ENCODE measurements around the gene CD3D. TPM values are rescaled to one million over a fixed set of nuclear protein-coding genes. Genes with fewer than 3 reads are reported as not detected.

CD3D gene
- total RNA-seq, 1 donor from 2014 or later: 0.61 TPM

- no peak overlapping the region for H3K4me2 ChIP-seq (ENCODE audit: low read length)
- no peaks in the 10 kb centered on the region for H4K20me1 ChIP-seq (ENCODE audit: insufficient read depth, low read length)
- no peaks in the 10 kb centered on the region for H3K9me3 ChIP-seq (ENCODE audit: insufficient read depth, low read depth, low read length)
- DNase-seq (ENCODE audit: low read depth) (no peak), FAIRE-seq (no peak)
- no peak overlapping the region for H3K4me3 Mint-ChIP-seq (ENCODE audit: unreplicated experiment)
- no peaks in the 10 kb centered on the region for H3K4me1 ChIP-seq (ENCODE audit: insufficient read depth, low read length)
- no peaks in the 10 kb centered on the region for H3K36me3 ChIP-seq (ENCODE audit: insufficient read depth, low read length)
- H3K4me3 ChIP-seq (ENCODE audit: insufficient read depth, low read depth, low read length): no peak overlapping the region
- H3K9ac ChIP-seq (ENCODE audit: low read length): no peak overlapping the region
- H3K27me3 ChIP-seq (ENCODE audit: insufficient read depth, low read length): peaks cover 16% of the 10 kb centered on the region
- H3K27ac Mint-ChIP-seq (ENCODE audit: unreplicated experiment): no peak overlapping the region
- no peaks in the 10 kb centered on the region for H3K36me3 Mint-ChIP-seq (ENCODE audit: low read depth, unreplicated experiment)
- H3K27ac ChIP-seq (ENCODE audit: low read depth, low read length): no peak overlapping the region
- H3K27me3 Mint-ChIP-seq (ENCODE audit: low read depth, unreplicated experiment): peaks cover 17% of the 10 kb centered on the region
- TF ChIP-seq CTCF (IDR thresholded peaks at IDR 0.05; ENCODE audit: insufficient read depth, low read depth, low read length): no peak
- no peak for TF ChIP-seq EZH2 (IDR thresholded peaks at IDR 0.05; ENCODE audit: insufficient read depth, low read length)
- H3K9me3 Mint-ChIP-seq (ENCODE audit: unreplicated experiment): no peaks in the 10 kb centered on the region
- H2AFZ ChIP-seq (ENCODE audit: low read depth, low read length): no peak overlapping the region
- no peaks in the 10 kb centered on the region for H3K79me2 ChIP-seq (ENCODE audit: insufficient read depth, low read length)
- no peaks in the 10 kb centered on the region for H3K4me1 Mint-ChIP-seq (ENCODE audit: low read depth, unreplicated experiment)
These were observed 51.6 kb downstream of the CD3D start for GRCh38 chr11:118290923-118291322.

GRCh38 chr11:118289401-118289800 is 53.1 kb downstream of the CD3D start:
- Histone ChIP-seq H3K4me2 (ENCODE audit: low read length) (no peak overlapping the region), H2AFZ (ENCODE audit: low read depth, low read length) (no peak overlapping the region), H3K27ac (ENCODE audit: low read depth, low read length) (no peak overlapping the region), H3K9me3 (ENCODE audit: insufficient read depth, low read depth, low read length) (no peaks in the 10 kb centered on the region), H3K4me1 (ENCODE audit: insufficient read depth, low read length) (no peaks in the 10 kb centered on the region), H4K20me1 (ENCODE audit: insufficient read depth, low read length) (no peaks in the 10 kb centered on the region), H3K79me2 (ENCODE audit: insufficient read depth, low read length) (no peaks in the 10 kb centered on the region), H3K36me3 (ENCODE audit: insufficient read depth, low read length) (no peaks in the 10 kb centered on the region), H3K9ac (ENCODE audit: low read length) (no peak overlapping the region), H3K27me3 (ENCODE audit: insufficient read depth, low read length) (peaks cover 13% of the 10 kb centered on the region), H3K4me3 (ENCODE audit: insufficient read depth, low read depth, low read length) (no peak overlapping the region)
- Mint-ChIP-seq H3K27ac (ENCODE audit: unreplicated experiment) (no peak overlapping the region), H3K9me3 (ENCODE audit: unreplicated experiment) (no peaks in the 10 kb centered on the region), H3K27me3 (ENCODE audit: low read depth, unreplicated experiment) (peaks cover 12% of the 10 kb centered on the region), H3K36me3 (ENCODE audit: low read depth, unreplicated experiment) (no peaks in the 10 kb centered on the region), H3K4me1 (ENCODE audit: low read depth, unreplicated experiment) (no peaks in the 10 kb centered on the region), H3K4me3 (ENCODE audit: unreplicated experiment) (no peak overlapping the region)
- DNase-seq (ENCODE audit: low read depth) (no peak), FAIRE-seq (no peak)
- TF ChIP-seq EZH2 (IDR thresholded peaks at IDR 0.05; ENCODE audit: insufficient read depth, low read length): no peak
- no peak for TF ChIP-seq CTCF (IDR thresholded peaks at IDR 0.05; ENCODE audit: insufficient read depth, low read depth, low read length)

Other genes starting within 250 kb of the CD3D start
- gene SCN4B, start 189.9 kb downstream of the CD3D start, total RNA-seq: 0.31 and 0.89 TPM in 2 replicates
- gene SCN2B, start 166.1 kb downstream of the CD3D start, total RNA-seq: 0.18 and 0.29 TPM in 2 replicates
- not detected in 2 replicates for gene JAML, start 117.7 kb downstream of the CD3D start, total RNA-seq
- 8.2 and 8.5 TPM in 2 replicates for gene MPZL3, start 90.3 kb downstream of the CD3D start, total RNA-seq
- 0.50 and 0.95 TPM in 2 replicates for gene MPZL2, start 78.4 kb downstream of the CD3D start, total RNA-seq
- not detected in 2 replicates for gene CD3E, start 38.0 kb downstream of the CD3D start, total RNA-seq
- gene CD3G, start 1.6 kb upstream of the CD3D start, total RNA-seq: not detected in 2 replicates
- gene UBE4A, start 16.9 kb upstream of the CD3D start, total RNA-seq: 38.8 and 40.6 TPM in 2 replicates
- 182 and 194 TPM in 2 replicates for gene ATP5MG, start 58.9 kb upstream of the CD3D start, total RNA-seq
- gene KMT2A, start 93.8 kb upstream of the CD3D start, total RNA-seq: 58.7 and 60.0 TPM in 2 replicates
- gene TTC36, start 184.8 kb upstream of the CD3D start, total RNA-seq: 0.43 and 0.84 TPM in 2 replicates
- gene TMEM25, start 188.5 kb upstream of the CD3D start, total RNA-seq: 18.2 and 19.0 TPM in 2 replicates
- 14.0 and 16.5 TPM in 2 replicates for gene IFT46, start 223.2 kb upstream of the CD3D start, total RNA-seq
- 255 and 289 TPM in 2 replicates for gene ARCN1, start 229.7 kb upstream of the CD3D start, total RNA-seq

All from astrocyte (in vitro differentiated cells and primary cell).